ENCODE measurements around the gene CLTB. TPM values are rescaled to one million over a fixed set of nuclear protein-coding genes. Genes with fewer than 3 reads are reported as not detected.

CLTB gene
- total RNA-seq, 1 experiment from 2014 or later, result 58.6 TPM

- DNase-seq (ENCODE audit: low read depth, low spot score), result no peak
- ChIA-PET CTCF (interaction anchor here (0.9 kb wide), 1 partner anchor 129 kb away, joined by 4 read pairs; no protein-coding TSS in a partner anchor), POLR2A (no interaction called here), RAD21 (ENCODE audit: low non-redundant PET in 1 of 2, low total read pairs in 2 of 2, uncharacterized antibody in 2 of 2, unreplicated experiment in 2 of 2) (no interaction called here)
- Histone ChIP-seq H4K20me1 (ENCODE audit: insufficient read depth) (no peaks in the 10 kb centered on the region), H2AFZ (ENCODE audit: low read depth, low read length, poor library complexity, severe bottlenecking) (no peak overlapping the region), H3K4me3 (replicated peaks in 1 of 2; ENCODE audit: low read depth in 1 of 2, low read length in 2 of 2) (no peak overlapping the region), H3K27ac (ENCODE audit: low read depth, low read length) (no peak overlapping the region), H3K4me2 (ENCODE audit: low read length) (peak overlapping the region; percentile 92; the same call in 1 of the 2 replicates), H3K4me1 (ENCODE audit: control insufficient read depth in 1 of 2, insufficient read depth in 2 of 2, low read length in 2 of 2) (peaks cover 22 to 44% of the 10 kb centered on the region in 2 experiments), H3K9me2 (ENCODE audit: insufficient read depth) (no peaks in the 10 kb centered on the region), H3K27me3 (ENCODE audit: insufficient read depth, low read length) (no peaks in the 10 kb centered on the region), H3K79me2 (ENCODE audit: insufficient read depth, low read length) (peaks cover 22% of the 10 kb centered on the region), H3K9me3 (ENCODE audit: control insufficient read depth in 1 of 2, insufficient read depth in 1 of 2, low read depth in 1 of 2, low read length in 2 of 2) (no peaks in the 10 kb centered on the region), H3K9ac (ENCODE audit: low read length) (no peak overlapping the region), H3K36me3 (ENCODE audit: control insufficient read depth in 1 of 2, insufficient read depth in 2 of 2, low read length in 2 of 2) (no peaks in the 10 kb centered on the region; a peak in 1 of 4 replicates)
- ATAC-seq, result no peak
- TF ChIP-seq ELF1 (IDR thresholded peaks at IDR 0.05; ENCODE audit: borderline replicate concordance, low read depth) (no peak), SP1 (IDR thresholded peaks at IDR 0.05; ENCODE audit: low read depth) (no peak), TCF7L2 (IDR thresholded peaks at IDR 0.05; ENCODE audit: borderline replicate concordance, extremely low read depth, insufficient read depth, insufficient read length) (no peak), EZH2 (IDR thresholded peaks at IDR 0.05) (no peak), CTCF (IDR thresholded peaks at IDR 0.05 in 2 of 3, conservative IDR thresholded peaks at IDR 0.05 in 1 of 3; ENCODE audit: borderline replicate concordance in 1 of 3, insufficient read depth in 1 of 3, low read depth in 2 of 3, low read length in 2 of 3) (no peak), EZH2phosphoT487 (IDR thresholded peaks at IDR 0.05; ENCODE audit: borderline replicate concordance) (no peak)
- TF ChIP-seq, protein P1, sequence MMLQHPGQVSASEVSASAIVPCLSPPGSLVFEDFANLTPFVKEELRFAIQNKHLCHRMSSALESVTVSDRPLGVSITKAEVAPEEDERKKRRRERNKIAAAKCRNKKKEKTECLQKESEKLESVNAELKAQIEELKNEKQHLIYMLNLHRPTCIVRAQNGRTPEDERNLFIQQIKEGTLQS (IDR thresholded peaks at IDR 0.05), result no peak
- intact Hi-C loops (cut with micrococcal nuclease), result loop anchor here (2.0 to 5.0 kb wide), 2 partner anchors 122 to 143 kb away; partner anchors contain the start of gene RNF44
- BruUV-seq (replicated peaks), result TSS peak; percentile 65
Measured at GRCh38 chr5:176414704-176415103, 1.6 kb downstream of the CLTB start.
